Measurements from ENCODE around the gene NCKAP5L. TPM values are rescaled to one million over a fixed set of nuclear protein-coding genes. Genes with fewer than 3 reads are reported as not detected.
A peak's percentile ranks its signal among the peaks of the same experiment; 100 is the strongest.

NCKAP5L gene
- total RNA-seq, 6 donors from 2014 or later: 21.1 to 58.9 (median 30.8) TPM

DNA sequence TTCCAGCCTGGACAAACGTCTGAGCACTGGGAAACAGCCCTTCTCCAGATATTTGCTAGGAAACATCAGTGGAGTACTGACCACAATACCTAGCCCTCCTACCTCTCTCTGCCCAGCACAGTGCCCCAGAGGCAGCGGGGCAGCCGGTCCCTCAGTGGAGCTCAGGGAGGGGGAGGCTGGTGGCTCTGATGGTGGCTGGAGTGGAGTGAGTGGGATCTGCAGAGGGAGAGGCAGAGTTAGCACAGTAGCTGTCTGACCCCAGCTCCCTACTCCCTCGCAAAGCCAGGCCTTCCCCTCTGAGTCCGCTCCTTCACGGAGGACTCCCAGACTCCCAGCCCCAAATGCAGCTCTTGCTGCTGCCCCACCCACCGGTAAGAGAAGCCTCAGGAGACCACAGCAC lies 30.0 kb downstream of the NCKAP5L start:
- 86 to 90% methylated on average over 5 to 7 of the region's 7 CpGs for WGBS, 2 donors
- Histone ChIP-seq H3K36me3 (peaks cover 0 to 81% (median 72%) of the 10 kb centered on the region in 4 donors), H3K27me3 (no peaks in the 10 kb centered on the region), H3K27ac (no peak overlapping the region), H3K4me1 (no peaks in the 10 kb centered on the region), H3K9me3 (no peaks in the 10 kb centered on the region), H3K4me3 (no peak overlapping the region)
- ATAC-seq (ENCODE audit: low FRiP score in 2 of 2) (no peak), DNase-seq (peak in 1 of 2 donors; percentile 41)
- TF ChIP-seq CTCF (IDR thresholded peaks at IDR 0.05) (no peak), POLR2A (IDR thresholded peaks at IDR 0.05) (no peak), EP300 (IDR thresholded peaks at IDR 0.05) (no peak), POLR2AphosphoS5 (IDR thresholded peaks at IDR 0.05) (no peak)

DNA sequence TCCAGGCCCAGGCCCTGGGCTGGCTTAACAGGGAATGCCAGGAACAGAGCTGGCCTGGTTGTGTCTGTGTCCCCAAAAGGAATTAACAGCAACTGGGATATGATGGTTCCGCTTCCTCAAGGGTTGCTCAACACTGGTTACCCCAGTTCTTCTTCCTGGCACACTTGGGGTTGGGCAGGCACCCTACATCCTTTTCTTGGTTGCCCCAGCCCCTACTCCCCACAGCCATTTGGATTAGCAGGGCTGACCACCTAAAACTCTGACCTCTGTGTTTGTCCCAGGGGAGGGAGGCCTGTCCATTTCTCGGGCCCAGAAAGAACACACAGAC lies 30.8 kb downstream of the NCKAP5L start:
- DNase-seq: peak in 1 of 2 donors; percentile 51
- no peak for TF ChIP-seq EP300 (IDR thresholded peaks at IDR 0.05)
- TF ChIP-seq POLR2A (IDR thresholded peaks at IDR 0.05): no peak
- TF ChIP-seq CTCF (IDR thresholded peaks at IDR 0.05): no peak
- no peak for TF ChIP-seq POLR2AphosphoS5 (IDR thresholded peaks at IDR 0.05)
- Histone ChIP-seq H3K4me1 (no peaks in the 10 kb centered on the region), H3K4me3 (no peak overlapping the region), H3K27ac (peak overlapping the region in 3 of 4 donors; percentile 10 to 78 (median 61)), H3K9me3 (no peaks in the 10 kb centered on the region), H3K36me3 (peaks cover 0 to 79% (median 67%) of the 10 kb centered on the region in 4 donors), H3K27me3 (no peaks in the 10 kb centered on the region)
- WGBS, 2 donors: 60 to 74% methylated on average over 2 of the region's 2 CpGs
- no peak for ATAC-seq (ENCODE audit: low FRiP score in 2 of 2)

DNA sequence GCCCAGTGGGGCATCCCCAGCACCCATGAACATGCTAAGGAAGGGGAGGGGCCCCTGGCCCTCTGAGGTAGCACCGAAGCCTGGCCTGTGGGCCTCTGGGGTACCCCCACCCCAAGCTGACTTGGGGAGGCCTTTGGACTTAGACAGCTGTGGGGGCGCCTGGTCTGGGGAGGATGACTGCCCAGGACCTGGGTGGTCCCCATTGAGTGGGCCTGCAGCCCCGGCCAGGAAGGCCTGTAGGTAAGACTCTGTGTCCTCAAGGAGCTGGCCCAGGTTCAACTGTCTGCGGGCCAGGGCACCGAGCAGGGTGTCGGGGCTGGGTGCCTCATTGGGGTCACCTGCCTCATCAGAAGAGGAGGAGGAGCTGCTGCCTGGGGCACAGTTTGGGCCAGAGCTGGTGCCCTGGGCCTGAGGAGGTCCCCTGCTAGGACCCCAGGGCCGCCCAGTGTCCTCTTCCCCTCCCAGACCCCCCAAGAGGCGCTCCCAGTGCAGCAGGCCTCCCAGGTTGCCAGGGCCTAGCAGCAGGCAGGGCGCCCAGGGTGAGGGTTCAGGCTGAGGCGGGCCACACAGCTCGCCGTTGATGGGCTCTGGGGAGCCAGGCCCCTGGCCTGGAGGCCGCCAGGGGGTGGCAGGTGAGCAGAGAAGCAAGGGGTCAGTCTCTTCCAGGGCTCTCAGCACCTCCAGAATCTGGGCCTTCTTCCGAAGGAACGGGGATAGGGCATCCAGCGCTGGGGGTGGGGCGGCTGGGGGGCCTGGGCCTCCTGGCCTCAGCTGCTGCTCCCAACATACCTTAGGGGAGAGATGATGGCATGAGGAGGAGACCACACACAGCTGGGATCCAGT lies 31.4 kb downstream of the NCKAP5L start:
- 86 to 91% methylated on average over 6 to 13 of the region's 17 CpGs for WGBS, 2 donors
- DNase-seq: peak in 1 of 2 donors; percentile 62
- Histone ChIP-seq H3K27ac (peak overlapping the region in 3 of 4 donors; percentile 10 to 78 (median 61)), H3K27me3 (no peaks in the 10 kb centered on the region), H3K36me3 (peaks cover 0 to 79% (median 70%) of the 10 kb centered on the region in 4 donors), H3K4me3 (no peak overlapping the region), H3K4me1 (no peaks in the 10 kb centered on the region), H3K9me3 (no peaks in the 10 kb centered on the region)
- no peak for TF ChIP-seq EP300 (IDR thresholded peaks at IDR 0.05)
- TF ChIP-seq CTCF (IDR thresholded peaks at IDR 0.05): no peak
- TF ChIP-seq POLR2A (IDR thresholded peaks at IDR 0.05): no peak
- TF ChIP-seq POLR2AphosphoS5 (IDR thresholded peaks at IDR 0.05): no peak
- ATAC-seq (ENCODE audit: low FRiP score in 2 of 2): no peak

DNA sequence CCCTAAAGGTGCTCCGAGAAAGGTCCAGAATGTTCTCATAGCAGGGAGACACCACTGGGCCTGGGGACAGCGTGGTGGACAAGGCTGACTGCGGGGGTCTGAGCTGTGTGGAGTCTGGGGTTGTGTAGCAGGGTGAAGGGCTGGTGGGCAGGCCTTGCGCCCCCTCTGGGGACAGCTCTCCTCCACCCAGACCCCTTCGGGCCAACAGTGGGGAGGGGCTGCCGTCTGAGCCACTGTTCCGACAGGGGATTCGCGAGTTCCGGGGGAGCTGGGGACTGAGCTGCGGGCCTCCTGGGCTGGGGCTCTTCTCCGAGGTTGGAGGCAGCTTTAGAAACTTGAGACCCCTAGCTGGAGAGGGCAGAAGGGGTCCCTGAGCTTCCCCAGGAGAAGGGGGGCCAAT lies 32.1 kb downstream of the NCKAP5L start:
- H3K4me3 ChIP-seq: no peak overlapping the region
- 94 to 95% methylated on average over 10 to 12 of the region's 12 CpGs for WGBS, 2 donors
- H3K27me3 ChIP-seq: no peaks in the 10 kb centered on the region
- H3K4me1 ChIP-seq: no peaks in the 10 kb centered on the region
- H3K36me3 ChIP-seq: peaks cover 0 to 79% (median 70%) of the 10 kb centered on the region in 4 donors
- H3K27ac ChIP-seq: no peak overlapping the region
- DNase-seq (peak in 1 of 2 donors; percentile 17), ATAC-seq (ENCODE audit: low FRiP score in 2 of 2) (no peak)
- H3K9me3 ChIP-seq: no peaks in the 10 kb centered on the region
- TF ChIP-seq EP300 (IDR thresholded peaks at IDR 0.05) (no peak), CTCF (IDR thresholded peaks at IDR 0.05) (no peak), POLR2AphosphoS5 (IDR thresholded peaks at IDR 0.05) (no peak), POLR2A (IDR thresholded peaks at IDR 0.05) (no peak)
